HG03354 (cell line): ENCODE measurements around the gene AGFG1.
A peak's percentile ranks its signal among the peaks of the same experiment; 100 is the strongest.

Experiments used
- ATAC-seq: cut with Tn5 transposase; IDR thresholded peaks from one replicate; pipeline ENCODE4 v1.9.1; 2021; ENCODE audit warnings: mild to moderate bottlenecking; ENCODE audit not compliant: unreplicated experiment, poor library complexity, severe bottlenecking

The AGFG1 gene, protein sequence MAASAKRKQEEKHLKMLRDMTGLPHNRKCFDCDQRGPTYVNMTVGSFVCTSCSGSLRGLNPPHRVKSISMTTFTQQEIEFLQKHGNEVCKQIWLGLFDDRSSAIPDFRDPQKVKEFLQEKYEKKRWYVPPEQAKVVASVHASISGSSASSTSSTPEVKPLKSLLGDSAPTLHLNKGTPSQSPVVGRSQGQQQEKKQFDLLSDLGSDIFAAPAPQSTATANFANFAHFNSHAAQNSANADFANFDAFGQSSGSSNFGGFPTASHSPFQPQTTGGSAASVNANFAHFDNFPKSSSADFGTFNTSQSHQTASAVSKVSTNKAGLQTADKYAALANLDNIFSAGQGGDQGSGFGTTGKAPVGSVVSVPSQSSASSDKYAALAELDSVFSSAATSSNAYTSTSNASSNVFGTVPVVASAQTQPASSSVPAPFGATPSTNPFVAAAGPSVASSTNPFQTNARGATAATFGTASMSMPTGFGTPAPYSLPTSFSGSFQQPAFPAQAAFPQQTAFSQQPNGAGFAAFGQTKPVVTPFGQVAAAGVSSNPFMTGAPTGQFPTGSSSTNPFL

DNA sequence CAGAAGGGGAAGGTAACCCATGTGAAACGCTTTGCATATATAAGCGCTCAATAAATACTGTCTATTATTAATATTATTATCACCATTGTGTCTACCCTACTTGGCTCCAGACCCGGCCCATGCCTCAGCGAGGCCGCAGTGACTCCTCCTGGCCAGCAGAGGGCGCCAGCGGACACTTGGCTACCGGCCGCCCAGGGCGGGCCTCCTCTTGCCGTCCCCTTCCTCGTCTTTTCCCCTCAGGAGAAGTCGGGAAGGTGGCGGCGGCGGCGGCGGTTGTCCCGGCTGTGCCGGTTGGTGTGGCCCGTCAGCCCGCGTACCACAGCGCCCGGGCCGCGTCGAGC lies at the start of gene AGFG1:
AGFG1 (plus strand) TSS at position 233 of the 341 bp plus-strand sequence. CDS start 266 bp downstream, outside the sequence.
- peak; percentile 89 for ATAC-seq

DNA sequence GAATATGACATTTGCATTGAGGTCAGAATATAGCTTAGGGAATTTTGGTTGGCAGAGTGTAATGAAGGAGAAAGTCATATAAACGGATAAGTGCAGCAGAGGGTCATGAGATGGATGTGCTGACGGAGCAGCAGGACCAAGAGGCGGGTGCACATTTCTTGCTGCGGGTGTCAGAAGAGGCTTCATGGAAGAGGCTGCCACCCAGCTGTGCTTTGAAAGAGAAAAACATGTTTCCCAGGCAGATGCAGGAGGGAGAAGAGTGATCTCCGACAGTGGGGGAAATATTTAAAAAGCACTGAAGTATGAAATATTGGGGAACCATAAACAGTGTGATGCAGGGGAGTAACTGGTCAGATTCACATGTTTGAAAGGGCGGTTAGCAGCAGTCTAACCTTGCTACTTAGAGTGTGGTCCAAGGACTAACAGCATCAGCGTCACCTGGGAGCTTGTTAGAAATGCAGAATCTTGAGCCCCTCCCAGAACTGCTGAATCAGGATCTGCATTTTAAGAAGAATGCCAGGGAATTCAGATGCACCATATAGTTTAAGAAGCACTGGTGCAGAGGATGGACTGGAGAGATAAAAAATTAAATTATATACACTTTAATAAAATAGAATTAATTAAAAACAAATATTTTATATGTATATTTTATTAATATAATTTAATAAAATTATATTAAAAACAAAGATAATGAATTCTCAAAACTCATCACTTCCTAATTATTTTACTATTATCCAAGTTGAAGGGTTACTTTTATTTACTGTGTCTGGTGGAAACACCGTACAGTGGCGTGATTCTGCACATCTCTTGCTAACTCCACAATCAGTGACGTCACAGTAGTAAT lies 48.1 kb upstream of the AGFG1 start:
- no peak for ATAC-seq

DNA sequence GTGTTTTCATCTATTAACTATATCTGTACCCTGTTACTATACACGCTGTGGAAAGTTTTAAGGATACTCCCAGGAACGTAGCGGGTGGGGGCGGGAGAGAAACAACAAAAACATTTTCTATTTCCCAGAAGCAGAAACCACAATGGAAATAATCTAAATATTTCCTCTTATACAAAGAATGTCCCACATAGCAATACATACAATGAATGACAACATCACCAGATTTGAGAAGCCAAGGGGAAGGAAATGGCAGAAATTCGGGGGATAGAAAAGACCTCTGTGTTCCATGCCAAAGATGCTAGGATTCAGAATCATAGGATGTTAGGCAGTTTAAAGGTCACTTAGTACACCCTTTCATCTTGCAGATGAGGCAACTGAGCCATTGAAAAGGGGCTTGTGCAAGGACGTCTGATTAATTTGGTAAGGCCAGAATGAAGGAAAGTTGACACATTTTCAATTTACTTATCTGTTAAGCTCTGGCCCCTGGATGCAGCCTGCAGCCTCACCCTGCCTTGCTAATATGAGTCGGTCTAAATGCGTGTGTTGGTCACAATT lies 43.1 kb upstream of the AGFG1 start:
- no peak for ATAC-seq

DNA sequence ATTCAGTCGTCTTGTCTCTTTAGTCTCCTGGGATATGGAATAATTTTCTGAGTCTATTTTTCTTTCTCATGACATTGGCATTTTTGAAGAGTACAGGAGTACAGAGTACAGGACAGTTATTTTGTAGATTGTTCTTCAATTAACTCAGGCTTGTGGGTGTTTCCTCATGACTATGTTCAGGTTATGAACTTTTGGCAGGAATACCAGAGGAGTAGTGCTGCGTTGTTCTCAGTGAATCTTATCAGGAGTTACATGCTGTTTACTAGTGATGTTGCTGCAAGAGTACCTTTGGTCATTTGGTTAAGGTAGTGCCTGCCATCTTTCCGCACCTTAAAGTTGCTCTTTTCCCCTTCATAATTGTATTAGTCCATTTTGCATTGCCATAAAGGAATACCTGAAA lies 41.3 kb upstream of the AGFG1 start:
- ATAC-seq, result no peak

DNA sequence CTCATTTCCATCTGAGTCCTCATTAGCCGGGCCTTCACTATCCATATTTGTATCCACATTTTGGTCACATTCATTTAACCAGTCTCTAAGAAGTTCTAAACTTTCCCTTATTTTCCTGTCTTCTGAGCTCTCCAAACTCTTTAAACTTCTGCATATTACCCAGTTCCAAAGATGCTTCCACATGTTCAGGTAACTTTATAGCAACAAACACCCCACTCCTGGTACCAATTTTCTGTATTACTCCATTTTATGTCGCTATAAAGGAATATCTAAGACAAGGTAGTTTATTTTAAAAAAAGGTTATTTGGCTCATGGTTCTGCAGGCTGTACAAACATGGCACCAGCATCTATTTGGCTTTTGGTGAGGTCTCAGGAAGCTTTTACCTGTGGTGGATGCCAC lies 38.8 kb upstream of the AGFG1 start:
- ATAC-seq, result no peak

DNA sequence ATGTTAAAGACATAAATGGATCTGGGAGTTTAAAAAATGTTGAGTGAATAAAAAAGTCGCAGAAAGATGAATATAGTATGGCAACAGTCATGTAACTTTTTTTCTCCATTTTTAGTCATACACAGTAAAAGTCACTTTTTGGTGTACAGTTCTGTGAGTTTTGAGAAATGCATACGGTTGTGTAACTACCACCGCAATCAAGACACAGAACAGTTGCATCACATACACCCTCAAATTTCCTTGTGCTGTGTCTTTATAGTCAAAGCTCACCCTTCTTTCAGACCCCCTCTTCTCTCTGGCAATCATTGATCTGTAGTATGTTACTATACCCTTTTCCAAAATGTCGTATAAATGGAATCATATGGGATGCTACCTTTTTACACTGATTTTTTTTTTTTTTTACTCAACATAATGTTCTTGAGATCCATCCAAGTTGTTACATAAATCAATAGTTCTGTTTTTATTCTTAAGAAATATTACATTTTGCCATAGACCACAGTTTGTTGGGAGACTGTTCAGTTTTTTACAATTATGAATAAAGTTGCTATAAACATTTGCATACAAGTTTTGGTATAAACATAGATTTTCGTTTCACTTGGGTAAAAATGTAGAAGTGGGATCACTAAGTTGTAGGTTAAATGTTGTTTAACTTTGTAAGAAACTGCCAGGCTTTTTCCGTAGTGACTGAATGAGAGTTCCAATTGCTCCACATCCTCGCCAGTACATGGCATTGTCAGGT lies 35.4 kb upstream of the AGFG1 start:
- no peak for ATAC-seq

DNA sequence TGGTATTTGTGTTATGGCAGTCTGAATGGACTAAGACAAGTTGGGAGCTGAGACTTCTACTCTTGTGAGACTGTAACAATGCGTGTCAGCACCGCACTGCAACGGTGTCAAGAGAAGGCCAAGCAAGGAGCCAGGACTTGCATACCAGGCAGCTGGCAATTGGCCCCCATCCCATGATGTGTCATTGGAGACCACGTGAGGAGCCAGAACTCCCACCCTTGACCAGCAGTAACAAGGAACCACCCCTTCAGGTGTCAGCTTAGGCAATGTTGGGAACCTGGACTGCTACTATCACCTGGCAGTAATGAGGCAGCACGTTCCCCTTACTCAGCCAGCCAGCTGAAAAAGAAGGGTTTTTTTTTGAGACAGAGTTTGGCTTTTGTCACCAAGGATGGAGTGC lies 32.7 kb upstream of the AGFG1 start:
- no peak for ATAC-seq

DNA sequence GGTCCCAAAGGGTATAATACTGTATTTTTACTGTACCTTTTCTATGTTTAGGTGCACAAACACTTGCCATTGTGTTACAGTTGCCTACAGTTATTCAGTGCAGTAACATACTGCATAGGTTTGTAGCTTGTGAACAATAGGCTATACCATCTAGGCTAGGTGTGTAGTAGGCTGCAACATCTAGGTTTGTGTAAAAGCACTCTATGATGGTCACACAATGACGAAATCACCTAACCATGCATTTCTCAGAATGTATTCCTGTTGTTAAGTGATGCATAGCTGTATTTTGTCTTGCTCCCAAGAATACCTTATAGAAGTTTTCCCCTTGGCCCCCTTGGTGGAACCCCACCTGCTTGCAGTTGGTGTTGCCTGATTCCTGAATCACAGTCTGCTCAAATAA lies 29.3 kb upstream of the AGFG1 start:
- no peak for ATAC-seq

DNA sequence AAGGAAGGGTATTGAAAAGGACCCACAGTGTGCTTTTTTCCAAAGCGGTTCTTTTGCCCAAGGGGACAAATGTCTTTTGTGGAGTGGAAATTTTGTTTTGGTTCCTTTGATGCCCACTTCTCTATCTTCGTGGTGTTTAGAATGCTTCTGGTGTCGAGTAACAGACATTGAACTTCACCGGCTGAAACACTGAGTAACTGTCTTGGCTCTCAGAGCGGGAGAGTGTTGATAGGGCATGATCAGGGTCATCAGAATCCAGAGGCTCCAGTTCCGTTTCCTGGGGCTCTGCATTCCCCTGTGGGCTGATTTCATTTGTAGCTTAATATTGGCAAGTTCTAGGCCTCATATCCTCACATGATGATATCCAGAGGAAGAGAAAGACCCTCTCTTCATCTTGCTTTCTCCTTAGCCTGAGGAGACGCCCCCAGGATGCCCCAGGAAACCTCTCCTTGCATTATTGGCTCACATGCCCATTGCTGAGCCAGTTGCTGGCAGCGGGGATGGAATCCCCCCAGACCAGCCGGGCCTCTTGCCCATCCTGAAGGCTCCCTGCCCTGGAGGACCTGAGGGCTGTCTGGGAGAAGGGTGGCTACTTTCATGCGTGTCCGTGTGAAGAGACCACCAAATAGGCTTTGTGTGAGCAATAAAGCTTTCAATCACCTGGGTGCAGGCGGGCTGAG lies 27.9 kb upstream of the AGFG1 start:
- no peak for ATAC-seq

DNA sequence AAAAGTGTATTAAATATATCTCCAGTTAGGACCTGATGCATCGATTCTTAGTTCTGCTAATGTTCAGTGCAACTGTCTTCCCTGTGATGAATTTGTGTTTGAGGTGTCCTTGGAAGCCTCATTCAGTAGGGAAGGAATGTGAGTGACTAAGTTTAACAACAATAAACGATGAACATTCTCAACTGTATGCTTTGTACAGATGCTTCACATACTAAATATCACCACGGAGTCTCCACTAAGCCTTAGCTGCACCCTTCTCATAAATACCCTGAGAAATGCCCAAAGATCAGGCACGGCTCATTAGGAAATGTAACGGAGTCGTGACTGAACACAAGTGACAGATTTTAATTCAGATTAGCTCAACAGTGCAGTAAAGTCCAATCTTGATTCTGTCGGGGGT lies 24.4 kb upstream of the AGFG1 start:
- ATAC-seq, result no peak

DNA sequence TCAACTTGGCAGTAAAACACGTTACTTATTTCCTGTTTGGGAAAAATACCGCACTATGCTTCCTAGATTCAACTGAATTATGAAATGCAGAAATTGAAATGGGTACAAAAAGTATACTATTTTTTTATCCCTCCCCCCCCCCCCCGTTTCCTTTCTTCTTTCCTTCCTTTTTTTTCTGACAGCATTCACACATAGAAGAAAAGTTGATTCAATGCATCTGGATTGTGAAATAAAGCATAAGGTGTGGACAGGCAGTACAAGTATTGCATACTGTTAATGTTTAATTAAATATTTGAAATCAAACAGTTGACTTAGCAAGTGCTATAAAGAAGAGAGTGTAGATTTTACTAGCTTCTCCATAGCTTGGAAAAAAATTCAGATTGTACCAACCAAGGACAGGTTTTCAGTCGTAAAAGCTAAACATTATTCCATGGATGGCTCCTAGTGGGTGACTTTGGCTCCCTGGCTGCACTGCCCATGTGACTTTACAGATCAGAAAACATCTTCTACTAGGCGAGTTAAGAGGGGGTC lies 21.6 kb upstream of the AGFG1 start:
- no peak for ATAC-seq

DNA sequence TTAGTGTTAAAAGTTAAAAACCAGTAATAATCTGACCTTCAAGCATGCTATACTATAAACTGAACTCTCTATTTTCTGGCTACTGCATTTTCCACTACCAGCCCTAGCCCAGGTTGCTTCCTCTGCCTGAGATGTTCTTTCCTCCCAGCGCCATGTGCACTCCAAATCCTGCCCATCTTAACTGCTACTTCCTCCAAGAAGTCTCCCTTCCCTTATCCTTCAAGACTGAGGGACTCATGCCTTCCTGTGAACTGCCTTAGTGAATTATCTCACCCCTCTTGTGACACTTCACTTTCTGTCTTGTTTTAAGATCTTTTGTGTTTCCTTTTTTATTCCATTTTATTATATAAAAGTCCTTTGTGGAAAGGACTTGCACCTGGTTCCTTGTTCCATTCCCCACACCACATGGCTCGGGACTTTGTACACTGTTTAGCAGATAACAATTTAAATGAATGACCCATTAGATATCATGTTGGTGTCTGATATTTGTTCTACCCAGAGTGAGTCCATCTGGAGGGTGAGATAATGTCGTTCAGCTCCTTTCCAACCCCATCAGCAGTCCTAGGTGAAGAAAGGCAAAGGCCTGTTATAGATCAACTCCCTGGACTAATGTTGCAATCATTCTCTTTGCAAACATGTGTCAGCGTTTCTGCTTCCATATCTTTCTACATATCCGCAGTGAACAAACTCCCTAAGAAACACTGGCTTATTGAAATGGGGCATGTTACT lies 20.9 kb upstream of the AGFG1 start:
- no peak for ATAC-seq

DNA sequence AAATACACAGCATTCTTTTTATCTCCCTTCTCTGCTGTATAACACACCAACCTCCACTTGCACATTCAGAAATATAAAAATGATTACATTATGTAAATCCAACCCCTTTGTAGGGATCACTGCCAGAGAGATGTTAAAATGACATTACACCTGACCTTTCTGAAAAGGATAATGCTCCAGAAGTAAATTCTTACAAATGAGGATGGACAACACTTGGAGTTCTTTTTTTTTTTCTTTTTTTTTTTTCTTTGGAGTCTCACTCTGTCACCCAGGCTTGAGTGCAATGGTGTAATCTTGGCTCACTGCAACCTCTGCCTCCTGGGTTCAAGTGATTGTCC lies 20.3 kb upstream of the AGFG1 start:
- ATAC-seq, result no peak

DNA sequence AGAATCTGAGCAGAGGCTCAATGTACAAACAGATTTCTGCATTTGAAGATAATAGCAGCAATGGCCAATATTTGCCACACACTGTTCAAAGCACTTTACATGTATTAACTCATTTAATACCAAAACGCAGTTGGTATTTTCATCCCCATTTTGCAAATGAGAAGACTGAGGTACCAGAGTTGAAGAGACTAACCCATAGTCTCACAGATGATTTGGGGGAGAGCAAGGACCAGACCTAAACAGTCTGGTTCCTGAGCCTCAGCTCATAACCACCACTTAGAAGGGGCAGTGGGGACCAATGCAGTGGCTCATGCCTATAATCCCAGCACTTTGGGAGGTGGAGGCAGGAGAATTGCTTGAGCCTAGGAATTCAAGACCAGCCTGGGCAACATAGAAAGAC lies 18.1 kb upstream of the AGFG1 start:
- ATAC-seq, result no peak

DNA sequence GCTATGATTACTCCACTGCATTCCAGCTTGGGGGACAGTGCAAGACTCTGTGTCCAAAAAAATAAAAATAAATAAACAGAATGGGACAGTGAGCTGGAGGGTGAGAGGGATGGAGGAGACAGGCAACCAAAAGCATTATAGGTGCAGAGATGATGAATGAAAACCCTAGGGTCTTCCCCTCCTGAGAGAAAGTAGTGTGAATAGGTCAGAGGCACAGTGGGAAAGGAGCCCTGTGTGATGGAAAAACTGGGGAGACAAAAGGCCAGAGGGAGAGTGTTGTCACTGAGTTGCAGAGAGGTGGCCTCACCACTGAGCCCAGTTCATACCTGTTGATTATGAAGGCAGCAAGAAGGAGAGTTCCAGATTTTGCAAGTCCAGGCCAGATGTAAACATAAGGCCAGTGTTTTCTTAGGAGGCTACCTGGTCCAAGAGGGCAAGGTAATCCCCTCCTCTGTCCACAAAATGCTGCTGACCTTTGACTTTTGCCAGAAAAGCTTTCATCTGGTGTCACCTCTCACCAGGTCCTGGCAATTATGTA lies 17.6 kb upstream of the AGFG1 start:
- ATAC-seq, result no peak

DNA sequence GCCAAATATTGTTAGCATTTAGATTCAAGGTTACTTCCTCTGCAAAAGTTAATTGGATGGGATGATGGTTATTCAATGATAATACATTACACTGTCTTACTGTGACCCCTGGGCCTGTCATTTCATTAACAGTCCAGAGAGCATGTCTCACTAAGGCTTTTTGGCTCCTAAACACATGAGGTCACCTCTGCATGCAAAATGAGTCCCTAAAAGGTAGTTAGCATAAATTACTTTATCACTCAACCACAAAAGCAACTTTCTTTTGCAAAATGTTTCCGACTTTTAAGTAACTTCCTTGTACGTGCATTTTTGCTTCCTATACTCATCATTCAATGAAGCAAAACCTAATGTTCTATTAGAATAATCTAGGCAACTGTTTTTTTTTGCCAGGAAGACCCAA lies 16.8 kb upstream of the AGFG1 start:
- no peak for ATAC-seq

DNA sequence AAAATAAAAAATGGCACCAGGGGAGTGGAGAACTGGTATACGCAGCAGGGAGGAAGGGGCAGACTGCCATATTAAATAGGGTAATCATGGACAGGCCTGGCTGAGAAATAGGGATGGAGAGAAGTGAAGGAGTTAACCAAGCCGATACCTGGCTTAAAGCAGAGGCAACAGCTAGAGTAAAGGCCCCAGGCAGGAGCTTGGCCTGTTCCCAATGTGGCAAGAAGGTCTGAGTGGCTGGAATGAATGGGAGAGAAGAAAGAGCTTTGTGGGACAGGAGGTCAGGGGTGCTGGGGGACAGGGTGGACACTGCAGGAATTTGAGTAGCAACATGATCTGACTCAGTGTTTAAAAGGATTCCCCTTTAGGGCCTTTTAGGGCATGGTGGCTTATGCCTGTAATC lies 15.9 kb upstream of the AGFG1 start:
- ATAC-seq, result no peak

DNA sequence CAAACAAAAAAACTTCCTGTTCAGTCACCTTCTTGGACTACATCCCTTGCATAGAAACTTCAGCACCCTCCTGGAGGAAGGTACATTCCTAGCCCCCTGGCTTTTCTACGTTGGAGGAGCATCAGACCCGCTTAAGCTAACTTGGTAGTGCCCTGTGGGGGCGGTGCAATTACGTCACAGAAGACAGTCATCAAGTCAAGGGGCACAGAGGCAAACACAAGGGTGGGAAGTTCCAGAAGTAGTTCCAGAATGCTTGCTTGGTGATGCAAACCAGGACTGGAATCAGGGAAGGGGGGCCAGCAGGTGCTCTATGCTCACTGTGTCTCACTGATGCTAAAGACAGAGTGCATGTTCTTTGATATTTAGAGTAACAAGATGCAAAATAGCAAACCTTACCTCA lies 15.2 kb upstream of the AGFG1 start:
- no peak for ATAC-seq
